Calu3 (cell line): Measurements from ENCODE around the gene MAPK8IP2. TPM values are rescaled to one million over a fixed set of nuclear protein-coding genes. Genes with fewer than 3 reads are reported as not detected.

ENCODE experiments used
- Bru-seq: library from RNA; stranded (reverse); fragments of 400-500 nt; gene quantifications from one replicate; lab custom pipeline; 2021; lab: Mats Ljungman, UMichigan
- BruChase-seq, 2 experiments: library from RNA; stranded (reverse); fragments of 400-500 nt; gene quantifications; one replicate each; lab custom pipeline; 2021; lab: Mats Ljungman, UMichigan
- BruUV-seq: library from RNA; stranded (reverse); fragments of 400-500 nt; replicated peaks from 2 replicates; lab custom pipeline; 2021; lab: Mats Ljungman, UMichigan
- CTCF ChIA-PET: fragments of 300-600 bp; sonication (Branson Sonifier 250); formaldehyde crosslinking; loops from one replicate; lab custom pipeline; 2022; ENCODE audit warnings: antibody characterized with exemption; lab: Charles Lee
- DNase-seq: peaks from one replicate; pipeline ENCODE4 v3.0.0; 2022
- H3K27ac Mint-ChIP-seq: one replicate; pipeline ENCODE4 v1.8.0; 2022; ENCODE audit warnings: mixed read lengths; ENCODE audit not compliant: unreplicated experiment
- H3K27me3 Mint-ChIP-seq: one replicate; pipeline ENCODE4 v1.8.0; 2022; ENCODE audit warnings: mixed read lengths; ENCODE audit not compliant: unreplicated experiment
- H3K36me3 Mint-ChIP-seq: one replicate; pipeline ENCODE4 v1.8.0; 2022; ENCODE audit warnings: mild to moderate bottlenecking, moderate library complexity, mixed read lengths; ENCODE audit not compliant: insufficient read depth, unreplicated experiment
- H3K4me1 Mint-ChIP-seq: one replicate; pipeline ENCODE4 v1.8.0; 2022; ENCODE audit warnings: mild to moderate bottlenecking, low read depth, mixed read lengths; ENCODE audit not compliant: unreplicated experiment
- H3K4me3 Mint-ChIP-seq: one replicate; pipeline ENCODE4 v1.8.0; 2022; ENCODE audit warnings: mild to moderate bottlenecking, low read depth, moderate library complexity, mixed read lengths; ENCODE audit not compliant: unreplicated experiment
- H3K9me3 Mint-ChIP-seq: one replicate; pipeline ENCODE4 v1.8.0; 2022; ENCODE audit warnings: low read depth, mixed read lengths; ENCODE audit not compliant: unreplicated experiment
- CTCF ChIP-seq: fragments of 200-600 bp; IDR thresholded peaks from one replicate; pipeline ENCODE4 v1.8.0; 2022; ENCODE audit warnings: antibody characterized with exemption; ENCODE audit not compliant: unreplicated experiment
- intact Hi-C: fragments of 100-400 bp; cut with micrococcal nuclease; formaldehyde crosslinking; loops from one replicate; pipeline ENCODE4 v1.10.0; 2022; ENCODE audit not compliant: unreplicated experiment
- long read RNA-seq: library from polyadenylated mRNA; stranded (forward); transcript quantifications from one replicate; pipeline ENCODE4 v2.0.0, GENCODE V29; 2022
- total RNA-seq: library from RNA; stranded (reverse); gene quantifications from 2 replicates; pipeline ENCODE4 v1.2.3, GENCODE V29; 2022

Gene MAPK8IP2
- total RNA-seq (2.9 and 3.1 TPM in 2 replicates), Bru-seq, nascent RNA (percentile 26 among the genes with signal in this experiment), BruChase-seq, experiment 1, labeled RNA remaining after a 6-hour chase (percentile 44 among the genes with signal in this experiment), BruChase-seq, experiment 2, labeled RNA remaining after a 2-hour chase (percentile 31 among the genes with signal in this experiment)
- long read RNA-seq, partial matches to known transcripts = 1 of 3 reads
- long read RNA-seq, other reads (novel, unspliced or antisense) = 1 of 3 reads

GRCh38 chr22:50600538-50600937 is at the start of gene MAPK8IP2:
Gene MAPK8IP2, plus strand, starts transcription at chr22:50600793. Its CDS starts 26 bp downstream, at chr22:50600819.
- peaks cover 9% of the 10 kb centered on the region for H3K36me3 Mint-ChIP-seq
- H3K4me1 Mint-ChIP-seq = no peaks in the 10 kb centered on the region
- no TSS peak for BruUV-seq

GRCh38 chr22:50551160-50551752 is 49.3 kb upstream of the MAPK8IP2 start:
- Mint-ChIP-seq H3K4me3 (no peak overlapping the region), H3K4me1 (no peaks in the 10 kb centered on the region), H3K27ac (no peak overlapping the region), H3K9me3 (no peaks in the 10 kb centered on the region), H3K36me3 (no peaks in the 10 kb centered on the region), H3K27me3 (no peaks in the 10 kb centered on the region)
- intact Hi-C loops = no loop called here
- CTCF ChIA-PET = interaction anchor here (0.9 kb wide), 1 partner anchor 11 kb away, joined by 3 read pairs; the partner anchor contains the start of gene SYCE3
- DNase-seq = no peak
- TF ChIP-seq CTCF = no peak
- BruUV-seq = no TSS peak

More at GRCh38 chr22:50600538-50600937, at the start of gene MAPK8IP2:
- Mint-ChIP-seq H3K9me3 (no peaks in the 10 kb centered on the region), H3K4me3 (peak within 1 kb of the TSS; percentile 34), H3K27ac (no peak within 1 kb of the TSS), H3K27me3 (peaks cover 39% of the 10 kb centered on the region)
- CTCF ChIA-PET = interaction anchor here (1.0 kb wide), 1 partner anchor 20 kb away, joined by 3 read pairs; no protein-coding TSS in a partner anchor
- no peak for TF ChIP-seq CTCF
- no peak for DNase-seq
- intact Hi-C loops = no loop called here

- TF ChIP-seq CTCF = no peak
- H3K9me3 Mint-ChIP-seq = no peaks in the 10 kb centered on the region
- CTCF ChIA-PET = no interaction called here
- no peak overlapping the region for H3K4me3 Mint-ChIP-seq
- DNase-seq = no peak
- no peaks in the 10 kb centered on the region for H3K36me3 Mint-ChIP-seq
- no TSS peak for BruUV-seq
- no peak overlapping the region for H3K27ac Mint-ChIP-seq
- no peaks in the 10 kb centered on the region for H3K27me3 Mint-ChIP-seq
- intact Hi-C loops = no loop called here
- no peaks in the 10 kb centered on the region for H3K4me1 Mint-ChIP-seq
Measured at GRCh38 chr22:50553310-50553709, 47.3 kb upstream of the MAPK8IP2 start.

GRCh38 chr22:50556703-50557102 is 43.9 kb upstream of the MAPK8IP2 start:
- Mint-ChIP-seq H3K27me3 (no peaks in the 10 kb centered on the region), H3K9me3 (no peaks in the 10 kb centered on the region), H3K36me3 (peaks cover 7% of the 10 kb centered on the region), H3K4me1 (peaks cover 6% of the 10 kb centered on the region), H3K4me3 (no peak overlapping the region), H3K27ac (no peak overlapping the region)
- CTCF ChIA-PET = no interaction called here
- no TSS peak for BruUV-seq
- TF ChIP-seq CTCF = no peak
- intact Hi-C loops = no loop called here
- no peak for DNase-seq
